Measurements from ENCODE around the gene TMPRSS7. TPM values are rescaled to one million over a fixed set of nuclear protein-coding genes. Genes with fewer than 3 reads are reported as not detected.

Gene TMPRSS7
- total RNA-seq, 3 donors from 2014 or later: 0.15 TPM; not detected in 2

DNA sequence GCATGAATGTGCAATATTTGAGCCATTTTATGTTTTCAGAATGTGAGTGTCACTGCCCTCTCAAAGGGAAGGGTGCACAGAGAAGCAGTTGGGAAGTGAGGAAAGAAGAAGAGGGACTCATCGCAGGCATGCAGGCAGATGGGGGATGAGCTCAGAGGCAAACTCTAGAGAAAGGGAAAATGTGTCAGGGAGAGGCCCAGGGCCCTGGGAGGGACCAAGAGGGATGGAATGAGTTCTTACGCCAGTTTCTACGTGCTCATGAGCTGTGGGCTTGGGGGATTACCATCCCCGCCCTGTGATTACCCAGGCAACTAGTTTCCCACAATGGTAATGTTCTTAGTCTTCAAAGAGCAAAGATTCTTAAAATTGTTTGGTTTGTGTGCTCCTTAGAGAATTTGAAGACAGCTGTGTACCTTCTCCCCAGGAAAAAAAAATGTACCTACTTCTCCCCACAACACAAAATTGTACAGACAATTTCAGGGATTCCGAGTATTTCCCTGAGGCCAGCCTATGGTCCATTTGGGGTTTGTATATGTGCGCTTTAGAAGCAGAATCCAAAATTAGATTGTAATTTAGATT is 80.7 kb downstream of the TMPRSS7 start:
- Histone ChIP-seq H3K4me1 (no peaks in the 10 kb centered on the region), H3K36me3 (no peaks in the 10 kb centered on the region), H3K9me3 (no peaks in the 10 kb centered on the region), H3K27me3 (no peaks in the 10 kb centered on the region), H3K27ac (no peak overlapping the region), H3K4me3 (no peak overlapping the region)
- TF ChIP-seq, protein P1, sequence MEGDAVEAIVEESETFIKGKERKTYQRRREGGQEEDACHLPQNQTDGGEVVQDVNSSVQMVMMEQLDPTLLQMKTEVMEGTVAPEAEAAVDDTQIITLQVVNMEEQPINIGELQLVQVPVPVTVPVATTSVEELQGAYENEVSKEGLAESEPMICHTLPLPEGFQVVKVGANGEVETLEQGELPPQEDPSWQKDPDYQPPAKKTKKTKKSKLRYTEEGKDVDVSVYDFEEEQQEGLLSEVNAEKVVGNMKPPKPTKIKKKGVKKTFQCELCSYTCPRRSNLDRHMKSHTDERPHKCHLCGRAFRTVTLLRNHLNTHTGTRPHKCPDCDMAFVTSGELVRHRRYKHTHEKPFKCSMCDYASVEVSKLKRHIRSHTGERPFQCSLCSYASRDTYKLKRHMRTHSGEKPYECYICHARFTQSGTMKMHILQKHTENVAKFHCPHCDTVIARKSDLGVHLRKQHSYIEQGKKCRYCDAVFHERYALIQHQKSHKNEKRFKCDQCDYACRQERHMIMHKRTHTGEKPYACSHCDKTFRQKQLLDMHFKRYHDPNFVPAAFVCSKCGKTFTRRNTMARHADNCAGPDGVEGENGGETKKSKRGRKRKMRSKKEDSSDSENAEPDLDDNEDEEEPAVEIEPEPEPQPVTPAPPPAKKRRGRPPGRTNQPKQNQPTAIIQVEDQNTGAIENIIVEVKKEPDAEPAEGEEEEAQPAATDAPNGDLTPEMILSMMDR (IDR thresholded peaks at IDR 0.05): no peak
- TF ChIP-seq POLR2AphosphoS5 (IDR thresholded peaks at IDR 0.05) (no peak), POLR2A (IDR thresholded peaks at IDR 0.05) (no peak)
- no peak for DNase-seq (ENCODE audit: low spot score in 2 of 2)
- intact Hi-C loops (cut with DNase I; ENCODE audit: low total_unique reads): no loop called here

DNA sequence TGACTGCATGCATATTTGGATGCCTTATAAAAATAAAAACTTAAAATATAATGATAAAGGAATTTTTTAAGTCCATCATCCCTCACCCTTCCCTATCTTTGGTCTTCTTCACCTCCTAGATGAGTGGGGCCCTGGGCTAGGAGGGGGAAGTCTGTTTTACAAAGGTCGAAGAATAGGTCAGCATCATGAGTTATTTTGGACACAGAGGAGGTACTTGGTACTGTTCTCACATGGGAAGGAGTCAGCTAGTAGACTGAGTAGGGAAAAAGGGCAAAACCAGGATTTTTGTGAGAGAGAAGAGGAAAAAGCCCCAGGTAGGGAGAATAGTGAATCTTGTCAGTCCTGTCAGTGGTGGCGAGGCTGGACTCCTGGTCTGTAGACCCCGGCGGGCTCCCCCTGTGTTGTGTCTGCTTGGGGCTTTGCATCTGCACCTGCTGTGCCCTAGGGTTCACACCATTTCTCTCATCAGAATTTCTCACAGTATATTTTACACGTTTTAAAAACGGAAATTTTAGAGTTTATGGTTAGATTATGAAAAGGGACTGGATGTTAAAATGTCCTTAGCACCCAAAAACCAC is 81.4 kb downstream of the TMPRSS7 start:
- no peaks in the 10 kb centered on the region for H3K9me3 ChIP-seq
- H3K4me1 ChIP-seq: no peaks in the 10 kb centered on the region
- H3K27ac ChIP-seq: no peak overlapping the region
- DNase-seq (ENCODE audit: low spot score in 2 of 2): no peak
- H3K27me3 ChIP-seq: no peaks in the 10 kb centered on the region
- H3K36me3 ChIP-seq: no peaks in the 10 kb centered on the region
- TF ChIP-seq, protein P1 (IDR thresholded peaks at IDR 0.05): no peak
- TF ChIP-seq POLR2A (IDR thresholded peaks at IDR 0.05) (no peak), POLR2AphosphoS5 (IDR thresholded peaks at IDR 0.05) (no peak)
- H3K4me3 ChIP-seq: no peak overlapping the region
- intact Hi-C loops (cut with DNase I; ENCODE audit: low total_unique reads): no loop called here

- Histone ChIP-seq H3K9me3 (no peaks in the 10 kb centered on the region), H3K27ac (no peak overlapping the region), H3K36me3 (no peaks in the 10 kb centered on the region), H3K27me3 (no peaks in the 10 kb centered on the region), H3K4me3 (peak overlapping the region; percentile 7 to 31 (median 25)), H3K4me1 (no peaks in the 10 kb centered on the region)
- TF ChIP-seq, protein P1 (IDR thresholded peaks at IDR 0.05): no peak
- no peak for DNase-seq (ENCODE audit: low spot score in 2 of 2)
- intact Hi-C loops (cut with DNase I; ENCODE audit: low total_unique reads): no loop called here
Observed at GRCh38 chr3:112116748-112117186, 82.2 kb downstream of the TMPRSS7 start.

GRCh38 chr3:112117415-112117814 is 82.9 kb downstream of the TMPRSS7 start:
- H3K27me3 ChIP-seq: no peaks in the 10 kb centered on the region
- H3K4me1 ChIP-seq: no peaks in the 10 kb centered on the region
- H3K9me3 ChIP-seq: no peaks in the 10 kb centered on the region
- intact Hi-C loops (cut with DNase I; ENCODE audit: low total_unique reads): no loop called here
- no peak overlapping the region for H3K4me3 ChIP-seq
- no peak overlapping the region for H3K27ac ChIP-seq
- H3K36me3 ChIP-seq: no peaks in the 10 kb centered on the region
- TF ChIP-seq POLR2AphosphoS5 (IDR thresholded peaks at IDR 0.05): no peak
- TF ChIP-seq, protein P1 (IDR thresholded peaks at IDR 0.05): no peak
- no peak for TF ChIP-seq POLR2A (IDR thresholded peaks at IDR 0.05)
- DNase-seq (ENCODE audit: low spot score in 2 of 2): no peak

DNA sequence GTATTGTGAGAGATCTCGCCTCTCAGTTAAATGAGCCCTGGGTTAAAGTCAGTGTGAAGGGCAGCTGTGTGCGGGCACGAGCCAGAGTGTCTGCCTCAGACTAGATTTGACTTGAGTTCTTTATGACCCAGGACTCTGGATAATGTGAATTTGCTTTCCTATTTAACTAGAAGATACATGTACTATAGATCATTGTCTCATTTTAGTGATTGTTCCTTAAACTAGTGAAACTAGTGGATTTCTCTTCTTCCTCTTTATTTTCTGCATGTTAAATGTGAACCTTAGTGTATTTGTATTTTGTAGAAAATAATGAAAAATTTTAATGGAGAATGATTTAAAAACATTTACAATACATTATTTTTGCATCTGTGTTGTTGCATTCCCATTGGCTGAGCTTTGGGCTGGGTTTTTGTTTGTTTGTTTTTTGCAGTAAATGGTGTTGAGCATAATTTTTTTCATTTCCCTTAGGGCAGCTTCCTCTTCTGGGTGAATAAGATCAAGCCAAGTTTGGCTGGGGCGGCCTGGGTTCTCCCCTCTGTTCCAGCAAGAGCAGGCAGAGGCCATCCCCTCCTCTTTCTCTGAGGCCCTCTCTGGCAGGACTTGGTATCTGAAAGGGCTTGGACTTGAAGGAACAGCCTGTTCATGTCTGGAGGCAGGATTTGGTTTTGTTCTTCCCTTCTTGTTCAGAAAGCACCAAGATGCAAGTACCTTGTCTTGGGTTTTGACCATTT is 83.5 kb downstream of the TMPRSS7 start:
- Histone ChIP-seq H3K27me3 (no peaks in the 10 kb centered on the region), H3K27ac (no peak overlapping the region), H3K4me1 (no peaks in the 10 kb centered on the region), H3K9me3 (no peaks in the 10 kb centered on the region), H3K36me3 (no peaks in the 10 kb centered on the region), H3K4me3 (no peak overlapping the region)
- TF ChIP-seq POLR2AphosphoS5 (IDR thresholded peaks at IDR 0.05) (no peak), POLR2A (IDR thresholded peaks at IDR 0.05) (no peak)
- TF ChIP-seq, protein P1 (IDR thresholded peaks at IDR 0.05): no peak
- no peak for DNase-seq (ENCODE audit: low spot score in 2 of 2)
- intact Hi-C loops (cut with DNase I; ENCODE audit: low total_unique reads): no loop called here
